Measurements from ENCODE around the gene SETDB2. TPM values are rescaled to one million over a fixed set of nuclear protein-coding genes. Genes with fewer than 3 reads are reported as not detected.

The SETDB2 gene
- total and polyA plus RNA-seq, 2 donors (not counting 3 experiments of a cell fraction or from before 2014, with no cell fraction given), result 1.5 to 5.6 TPM

DNA sequence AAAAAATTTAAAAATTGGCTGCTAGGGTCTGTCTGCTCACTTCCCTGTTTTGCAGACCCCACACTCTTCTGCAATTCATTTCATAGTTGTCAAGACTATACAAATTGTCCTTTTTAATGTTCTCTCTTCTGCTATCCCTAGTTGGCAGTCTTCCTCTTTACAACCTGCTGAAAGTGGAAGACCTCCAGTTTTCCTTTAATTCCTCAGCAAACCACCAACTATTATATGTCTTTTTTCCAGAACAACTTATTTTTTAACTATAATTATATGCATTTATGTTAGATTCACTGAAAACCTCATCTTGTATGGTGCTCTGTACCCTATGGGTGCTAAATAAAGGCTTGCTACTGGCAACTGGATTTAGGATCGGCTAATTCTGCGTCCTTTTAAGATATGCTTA is 50.6 kb downstream of the SETDB2 start:
- Histone ChIP-seq H3K4me1 (ENCODE audit: control insufficient read depth, extremely low read depth, insufficient read depth, low read length) (peaks cover 11% of the 10 kb centered on the region), H4K20me1 (replicated peaks; ENCODE audit: control insufficient read depth, extremely low read depth, insufficient read depth, low read length) (no peaks in the 10 kb centered on the region), H3K9ac (replicated peaks; ENCODE audit: extremely low read depth, insufficient read depth, low read length) (no peak overlapping the region), H3K4me2 (ENCODE audit: insufficient read depth, low read length) (peak overlapping the region; percentile 73), H3K79me2 (ENCODE audit: control insufficient read depth, insufficient read depth, low read length) (no peaks in the 10 kb centered on the region), H3K9me3 (replicated peaks; ENCODE audit: control insufficient read depth, insufficient read depth, low read length) (no peaks in the 10 kb centered on the region), H3K36me3 (ENCODE audit: control insufficient read depth in 2 of 2, extremely low read depth in 1 of 2, insufficient read depth in 2 of 2, low read length in 2 of 2) (no peaks in the 10 kb centered on the region), H3K27ac (ENCODE audit: insufficient read depth, low read depth, low read length) (no peak overlapping the region), H3K4me3 (replicated peaks in 1 of 3; ENCODE audit: insufficient read depth in 1 of 3, low read depth in 1 of 3, low read length in 3 of 3) (peak overlapping the region in 2 of 3 experiments; percentile 58 to 76), H3K27me3 (ENCODE audit: control insufficient read depth in 2 of 2, insufficient read depth in 2 of 2, low read length in 2 of 2) (no peaks in the 10 kb centered on the region), H2AFZ (ENCODE audit: low read depth, low read length) (no peak overlapping the region), H3K9me1 (replicated peaks; ENCODE audit: control insufficient read depth, extremely low read depth, insufficient read depth, low read length) (no peaks in the 10 kb centered on the region)
- no TSS peak for BruUV-seq (replicated peaks)
- POLR2A ChIA-PET, result no interaction called here
- TF ChIP-seq CTCF (IDR thresholded peaks at IDR 0.05; ENCODE audit: extremely low read depth in 1 of 2, insufficient read depth in 1 of 2, low read depth in 1 of 2, low read length in 2 of 2) (no peak), MYC (IDR thresholded peaks at IDR 0.05; ENCODE audit: low read depth, low read length) (no peak), MAX (IDR thresholded peaks at IDR 0.05; ENCODE audit: insufficient read depth, insufficient read length) (no peak), POLR2A (IDR thresholded peaks at IDR 0.05; ENCODE audit: low read depth, low read length) (no peak), POLR2AphosphoS5 (IDR thresholded peaks at IDR 0.05; ENCODE audit: insufficient read depth, low read depth, low read length) (no peak), FOS (IDR thresholded peaks at IDR 0.05; ENCODE audit: borderline replicate concordance, insufficient read depth, low read length) (no peak), JUN (IDR thresholded peaks at IDR 0.05; ENCODE audit: borderline replicate concordance, insufficient read depth, insufficient read length, low read depth) (no peak), GATA2 (IDR thresholded peaks at IDR 0.05; ENCODE audit: insufficient read depth, insufficient read length, low read depth, low read length) (no peak), EZH2 (IDR thresholded peaks at IDR 0.05; ENCODE audit: borderline replicate concordance, low read depth, low read length, severe bottlenecking) (no peak)
- intact Hi-C loops (cut with micrococcal nuclease) (loop anchor here (1.0 to 5.0 kb wide), 3 partner anchors 50 to 182 kb away; partner anchors contain the start of genes CAB39L and SETDB2), dilution Hi-C loops (cut with MboI; ENCODE audit: extremely low pct_ligation_motif_present, low sequenced_read_pairs) (no loop called here)
- no peak for DNase-seq (ENCODE audit: low read depth, low spot score)
- no peak for FAIRE-seq
- CTCF ChIA-PET, result no interaction called here
